Hepatocyte (in vitro differentiated cells): ENCODE data around the gene DEGS2. TPM values are rescaled to one million over a fixed set of nuclear protein-coding genes. Genes with fewer than 3 reads are reported as not detected.

ENCODE experiments used
- DNase-seq: peaks from one replicate; pipeline ENCODE4 v3.0.0-alpha.2; 2016; ENCODE audit warnings: low spot score
- H2AFZ ChIP-seq: fragments of 200-600 bp; sonication (generic); 2 replicates; pipeline ENCODE4 v1.6.0; 2016; ENCODE audit warnings: antibody characterized with exemption, mild to moderate bottlenecking
- H3K27ac ChIP-seq: fragments of 200-600 bp; sonication (generic); 2 replicates; pipeline ENCODE4 v1.5.1; 2016; ENCODE audit warnings: mild to moderate bottlenecking
- H3K27me3 ChIP-seq: fragments of 200-600 bp; sonication (generic); 2 replicates; pipeline ENCODE4 v1.6.1; 2016
- H3K36me3 ChIP-seq: fragments of 200-600 bp; sonication (generic); replicated peaks from 2 replicates; pipeline ENCODE4 v1.5.1; 2016; ENCODE audit warnings: low read depth; ENCODE audit not compliant: insufficient read depth
- H3K4me1 ChIP-seq: fragments of 200-600 bp; sonication (generic); 2 replicates; pipeline ENCODE4 v1.5.1; 2016; ENCODE audit warnings: mild to moderate bottlenecking, moderate library complexity; ENCODE audit not compliant: insufficient read depth
- H3K4me2 ChIP-seq: fragments of 200-600 bp; sonication (generic); 2 replicates; pipeline ENCODE4 v1.6.0; 2016
- H3K4me3 ChIP-seq: fragments of 200-600 bp; sonication (generic); 2 replicates; pipeline ENCODE4 v1.5.1; 2016; ENCODE audit warnings: mild to moderate bottlenecking
- H3K79me2 ChIP-seq: fragments of 200-600 bp; sonication (generic); 2 replicates; pipeline ENCODE4 v1.6.0; 2017; ENCODE audit warnings: mild to moderate bottlenecking
- H3K9me2 ChIP-seq: fragments of 200-600 bp; sonication (generic); replicated peaks from 2 replicates; pipeline ENCODE4 v1.6.0; 2017; ENCODE audit warnings: mild to moderate bottlenecking; ENCODE audit not compliant: insufficient read depth
- H3K9me3 ChIP-seq: fragments of 200-600 bp; sonication (generic); 2 replicates; pipeline ENCODE4 v1.5.1; 2016; ENCODE audit warnings: low read depth, mild to moderate bottlenecking
- H4K20me1 ChIP-seq: fragments of 200-600 bp; sonication (generic); 2 replicates; pipeline ENCODE4 v1.6.0; 2016; ENCODE audit warnings: mild to moderate bottlenecking; ENCODE audit not compliant: insufficient read depth, poor library complexity, severe bottlenecking
- CTCF ChIP-seq: fragments of 200-600 bp; sonication (generic); IDR thresholded peaks from 2 replicates; pipeline ENCODE4 v1.5.1; 2016; ENCODE audit warnings: antibody characterized with exemption, mild to moderate bottlenecking; ENCODE audit not compliant: poor library complexity
- EZH2 ChIP-seq: fragments of 200-600 bp; sonication (generic); IDR thresholded peaks from 2 replicates; pipeline ENCODE4 v1.6.1; 2016; ENCODE audit warnings: antibody characterized with exemption, mild to moderate bottlenecking, borderline replicate concordance
- EZH2phosphoT487 ChIP-seq: fragments of 200-600 bp; sonication (generic); IDR thresholded peaks from one replicate; pipeline ENCODE4 v1.6.1; 2018; ENCODE audit warnings: antibody characterized with exemption, mild to moderate bottlenecking, low read depth, moderate library complexity; ENCODE audit not compliant: unreplicated experiment, severe bottlenecking
- WGBS: methylation state at CpG from one replicate; pipeline ENCODE4 v1.1.6; 2016; ENCODE audit warnings: low lambda C conversion rate; ENCODE audit errors: missing lambda C conversion rate; 5-methylcytosine and 5-hydroxymethylcytosine counted together
- polyA plus RNA-seq: library from polyadenylated mRNA; unstranded; fragments of >200 nt; fragmentation: Nextera tagmentation; extraction: Ambion mirVana; gene quantifications from 2 replicates; pipeline ENCODE4 v1.2.1, GENCODE V29; 2016
- total RNA-seq: library from RNA; depleted of rRNA; stranded (reverse); fragments of >200 nt; gene quantifications from 2 replicates; pipeline ENCODE4 v1.2.3, GENCODE V29; 2014

The DEGS2 gene
- total and polyA plus RNA-seq, 2 experiments from 2014 or later: 5.3 to 7.7 TPM

- 93% methylated on average over 4 of the region's 4 CpGs for WGBS
- DNase-seq: no peak
- Histone ChIP-seq H3K79me2 (no peaks in the 10 kb centered on the region), H3K27me3 (no peaks in the 10 kb centered on the region), H3K9me3 (no peaks in the 10 kb centered on the region), H4K20me1 (no peaks in the 10 kb centered on the region), H3K4me3 (no peak overlapping the region), H3K36me3 (no peaks in the 10 kb centered on the region), H3K4me2 (no peak overlapping the region), H3K27ac (no peak overlapping the region), H3K9me2 (no peaks in the 10 kb centered on the region), H2AFZ (no peak overlapping the region), H3K4me1 (peaks cover 4% of the 10 kb centered on the region)
- TF ChIP-seq EZH2phosphoT487: no peak
- TF ChIP-seq EZH2: no peak
- no peak for TF ChIP-seq CTCF
Observed at GRCh38 chr14:100203146-100203545, 43.7 kb upstream of the DEGS2 start.

DNA sequence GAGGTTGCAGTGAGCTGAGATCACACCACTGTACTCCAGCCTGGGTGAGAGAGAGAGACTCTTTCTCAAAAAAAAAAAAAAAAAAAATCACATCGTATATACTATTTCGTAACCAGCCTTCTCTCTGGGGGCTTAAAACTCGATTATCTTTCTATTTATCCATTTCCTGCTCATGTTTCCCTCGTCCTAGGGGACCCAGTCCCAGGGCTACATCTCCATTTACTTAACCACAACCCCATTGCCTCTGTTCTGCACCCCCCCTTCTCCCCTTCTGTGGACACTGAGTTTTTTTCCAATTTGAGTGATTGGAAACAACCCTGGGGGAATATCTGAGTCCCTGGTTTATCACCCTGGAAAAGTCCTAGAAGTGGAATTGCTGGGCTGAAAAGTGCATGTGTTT lies 43.3 kb upstream of the DEGS2 start:
- Histone ChIP-seq H3K79me2 (no peaks in the 10 kb centered on the region), H2AFZ (no peak overlapping the region), H3K4me1 (peaks cover 4% of the 10 kb centered on the region), H3K4me2 (no peak overlapping the region), H3K27ac (no peak overlapping the region), H3K27me3 (no peaks in the 10 kb centered on the region), H3K36me3 (no peaks in the 10 kb centered on the region), H3K9me3 (no peaks in the 10 kb centered on the region), H3K9me2 (no peaks in the 10 kb centered on the region), H4K20me1 (no peaks in the 10 kb centered on the region), H3K4me3 (no peak overlapping the region)
- no peak for TF ChIP-seq CTCF
- TF ChIP-seq EZH2phosphoT487: no peak
- no peak for TF ChIP-seq EZH2
- no peak for DNase-seq
- WGBS: 73% methylated on average over 4 of the region's 4 CpGs

- TF ChIP-seq CTCF: no peak
- no peak for TF ChIP-seq EZH2
- TF ChIP-seq EZH2phosphoT487: no peak
- Histone ChIP-seq H3K4me2 (no peak overlapping the region), H3K9me3 (no peaks in the 10 kb centered on the region), H4K20me1 (no peaks in the 10 kb centered on the region), H3K27me3 (no peaks in the 10 kb centered on the region), H3K4me3 (no peak overlapping the region), H3K27ac (no peak overlapping the region), H3K36me3 (no peaks in the 10 kb centered on the region), H3K4me1 (peaks cover 4% of the 10 kb centered on the region), H3K79me2 (no peaks in the 10 kb centered on the region), H2AFZ (no peak overlapping the region), H3K9me2 (no peaks in the 10 kb centered on the region)
- DNase-seq: no peak
- 80% methylated on average over 5 of the region's 5 CpGs for WGBS
Observed at GRCh38 chr14:100201701-100202100, 42.3 kb upstream of the DEGS2 start.

DNA sequence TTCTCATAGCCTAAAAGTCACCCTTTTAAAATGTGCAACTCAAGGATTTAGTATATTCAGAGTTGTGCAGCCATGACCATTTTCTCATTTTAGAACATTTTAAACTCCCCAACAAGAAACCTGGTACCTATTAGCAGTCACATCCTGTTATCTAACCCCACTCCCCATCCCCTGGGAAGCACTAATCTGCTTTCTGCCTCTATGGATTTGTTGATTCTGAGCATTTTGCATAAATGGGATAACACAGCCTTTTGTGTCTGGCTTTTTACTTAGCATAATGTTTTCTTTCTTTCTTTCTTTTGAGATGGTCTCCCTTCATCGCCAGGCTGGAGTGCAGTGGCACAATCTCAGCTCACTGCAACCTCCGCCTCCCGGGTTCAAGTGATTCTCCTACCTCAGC lies 40.9 kb upstream of the DEGS2 start:
- Histone ChIP-seq H3K36me3 (no peaks in the 10 kb centered on the region), H3K27me3 (no peaks in the 10 kb centered on the region), H3K4me1 (peaks cover 4% of the 10 kb centered on the region), H3K4me2 (no peak overlapping the region), H3K79me2 (no peaks in the 10 kb centered on the region), H3K9me3 (no peaks in the 10 kb centered on the region), H2AFZ (no peak overlapping the region), H4K20me1 (no peaks in the 10 kb centered on the region), H3K4me3 (no peak overlapping the region), H3K27ac (no peak overlapping the region), H3K9me2 (no peaks in the 10 kb centered on the region)
- no peak for DNase-seq
- WGBS: 81% methylated on average over 3 of the region's 3 CpGs
- TF ChIP-seq CTCF (no peak), EZH2phosphoT487 (no peak)
